Measurements from ENCODE around the gene DEAF1. TPM values are rescaled to one million over a fixed set of nuclear protein-coding genes. Genes with fewer than 3 reads are reported as not detected.

The DEAF1 gene
- total and polyA plus RNA-seq, 7 donors, result 12.5 to 30.0 (median 18.1) TPM

- Histone ChIP-seq H3K27ac (peak overlapping the region; percentile 46), H3K27me3 (ENCODE audit: insufficient read depth in 3 of 3, low read length in 2 of 3) (peaks cover 0 to 46% (median 17%) of the 10 kb centered on the region in 3 donors), H3K9me3 (no peaks in the 10 kb centered on the region), H3K36me3 (ENCODE audit: insufficient read depth in 1 of 2, low read depth in 1 of 2) (no peaks in the 10 kb centered on the region), H3K4me1 (peaks cover 11% of the 10 kb centered on the region), H3K4me3 (no peak overlapping the region)
- TF ChIP-seq CTCF (IDR thresholded peaks at IDR 0.05), result no peak
- intact Hi-C loops (cut with DNase I), result no loop called here
- 75 to 90% (median 90%) methylated on average over 12 of the region's 12 CpGs for WGBS, 3 donors
- DNase-seq (no peak), ATAC-seq (no peak)
Measured at GRCh38 chr11:727281-727701, 32.3 kb upstream of the DEAF1 start.

GRCh38 chr11:726278-727220 lies 31.5 kb upstream of the DEAF1 start:
- DNase-seq (peak; percentile 47 to 64), ATAC-seq (no peak)
- H3K9me3 ChIP-seq, result no peaks in the 10 kb centered on the region
- WGBS, 3 donors, result 10 to 13% (median 13%) methylated on average over 47 to 61 of the region's 61 CpGs
- peaks cover 0 to 53% (median 24%) of the 10 kb centered on the region in 3 donors for H3K27me3 ChIP-seq (ENCODE audit: insufficient read depth in 3 of 3, low read length in 2 of 3)
- intact Hi-C loops (cut with DNase I), result no loop called here
- peak overlapping the region; percentile 40 for H3K4me3 ChIP-seq
- no peak overlapping the region for H3K27ac ChIP-seq
- no peak for TF ChIP-seq CTCF (IDR thresholded peaks at IDR 0.05)
- peaks cover 11% of the 10 kb centered on the region for H3K4me1 ChIP-seq
- no peaks in the 10 kb centered on the region for H3K36me3 ChIP-seq (ENCODE audit: insufficient read depth in 1 of 2, low read depth in 1 of 2)

GRCh38 chr11:725624-726202 lies 30.7 kb upstream of the DEAF1 start:
- Histone ChIP-seq H3K9me3 (no peaks in the 10 kb centered on the region), H3K4me3 (peak overlapping the region; percentile 40), H3K27ac (no peak overlapping the region), H3K4me1 (peaks cover 16% of the 10 kb centered on the region), H3K36me3 (ENCODE audit: insufficient read depth in 1 of 2, low read depth in 1 of 2) (no peaks in the 10 kb centered on the region), H3K27me3 (ENCODE audit: insufficient read depth in 3 of 3, low read length in 2 of 3) (peaks cover 0 to 61% (median 30%) of the 10 kb centered on the region in 3 donors)
- no peak for TF ChIP-seq CTCF (IDR thresholded peaks at IDR 0.05)
- ATAC-seq (no peak), DNase-seq (peak in 1 of 2 donors; percentile 19)
- intact Hi-C loops (cut with DNase I), result loop anchor here in 1 of 2 donors (2.0 kb wide), 1 partner anchor 171 kb away; no protein-coding TSS in a partner anchor
- 2 to 4% (median 3%) methylated on average over 19 to 53 of the region's 53 CpGs for WGBS, 3 donors

- peaks cover 0 to 69% (median 33%) of the 10 kb centered on the region in 3 donors for H3K27me3 ChIP-seq (ENCODE audit: insufficient read depth in 3 of 3, low read length in 2 of 3)
- ATAC-seq (no peak), DNase-seq (no peak)
- no peak overlapping the region for H3K4me3 ChIP-seq
- peaks cover 16% of the 10 kb centered on the region for H3K4me1 ChIP-seq
- no peak overlapping the region for H3K27ac ChIP-seq
- no peak for TF ChIP-seq CTCF (IDR thresholded peaks at IDR 0.05)
- no peaks in the 10 kb centered on the region for H3K36me3 ChIP-seq (ENCODE audit: insufficient read depth in 1 of 2, low read depth in 1 of 2)
- intact Hi-C loops (cut with DNase I), result loop anchor here (2.0 to 5.0 kb wide), 2 partner anchors 63 to 170 kb away; no protein-coding TSS in a partner anchor
- no peaks in the 10 kb centered on the region for H3K9me3 ChIP-seq
- 53 to 59% (median 58%) methylated on average over 16 to 18 of the region's 18 CpGs for WGBS, 3 donors
Measured at GRCh38 chr11:724778-725386, 29.9 kb upstream of the DEAF1 start.
